NCI-H2171 treated with DMSO at 0.1 percent for 48 hours (cell line): ENCODE measurements around the gene MICALL1.

Experiments
- DNase-seq: peaks from one replicate; lab custom pipeline; 2025; lab: John Stamatoyannopoulos, UW

Gene MICALL1

DNA sequence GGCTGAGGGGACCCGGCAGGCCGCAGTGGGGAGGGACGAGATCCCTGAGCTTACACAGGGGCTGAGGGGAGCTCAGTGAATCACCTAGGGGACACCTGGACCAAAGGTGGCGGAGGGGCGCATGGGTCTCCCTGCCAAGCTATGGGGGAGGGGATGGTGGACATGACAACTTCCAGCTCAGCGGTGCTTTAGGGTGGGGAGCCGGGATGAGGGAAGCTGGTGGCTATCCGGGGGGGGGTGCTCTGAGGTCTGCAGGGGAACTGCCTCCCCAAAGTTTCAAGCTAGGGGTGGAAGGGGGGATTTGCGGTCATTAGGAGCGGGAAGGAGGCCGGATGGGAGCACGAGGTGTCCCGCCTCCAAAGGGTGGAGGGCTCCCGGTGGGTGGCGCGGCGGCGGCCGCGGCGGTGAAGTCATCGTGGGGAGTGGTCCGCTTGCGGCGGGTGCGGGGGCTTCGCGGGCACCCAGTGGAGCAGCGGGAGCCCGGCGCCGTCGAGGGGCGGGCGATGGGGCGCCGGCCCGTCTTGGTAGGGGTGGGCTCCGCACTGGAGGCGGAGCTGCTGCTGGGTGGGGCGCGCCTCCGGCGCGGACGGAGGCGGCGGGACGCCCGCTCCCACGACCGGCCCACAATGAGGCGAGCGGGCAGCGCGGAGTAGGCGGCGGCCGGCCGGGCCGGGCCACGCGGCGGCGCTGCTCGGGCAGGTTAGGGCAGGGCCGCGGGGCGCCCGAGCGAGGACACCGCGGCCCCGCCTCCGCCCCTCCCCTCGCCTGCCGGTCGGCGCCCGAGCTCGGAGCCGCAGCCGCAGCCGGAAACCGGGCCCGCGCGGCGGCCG, at the start of gene MICALL1:
TSS of gene MICALL1 (plus strand) at position 764 of the 830 bp plus-strand sequence. CDS start 126 bp downstream, outside the sequence.
- DNase-seq, result peak; percentile 57

DNA sequence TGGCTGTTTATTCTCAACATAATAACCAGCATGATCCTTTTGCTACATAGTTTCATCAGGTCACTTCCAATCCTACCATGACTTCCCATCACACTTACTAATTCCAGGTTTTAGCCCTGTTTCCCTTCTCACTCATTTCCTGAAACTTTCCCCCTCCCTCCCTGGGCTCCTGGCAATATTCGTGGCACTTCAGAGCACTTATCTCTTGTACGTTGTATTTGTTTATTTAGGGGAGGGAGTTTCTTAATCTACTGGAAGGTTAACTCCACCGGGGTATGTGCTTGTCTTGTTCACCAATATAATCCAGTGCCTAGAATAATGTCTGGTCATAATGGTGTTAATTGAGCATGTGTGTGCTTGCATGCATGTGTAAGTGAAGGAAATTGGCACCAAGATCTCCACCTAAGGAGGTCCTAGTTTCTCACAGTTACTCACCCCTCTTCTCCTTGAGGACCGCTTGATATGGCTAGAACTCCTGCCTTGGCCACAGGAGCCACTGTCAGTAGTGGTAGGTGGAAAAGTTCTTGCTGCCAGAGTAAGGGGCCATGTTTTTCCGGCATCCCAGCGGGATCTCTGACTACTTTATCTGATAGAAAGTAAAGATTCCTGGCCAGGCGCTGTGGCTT, 45.2 kb upstream of the MICALL1 start:
- DNase-seq, result no peak

- no peak for DNase-seq
Observed at GRCh38 chr22:37862570-37863325, 43.3 kb upstream of the MICALL1 start.

GRCh38 chr22:37865510-37865909, 40.6 kb upstream of the MICALL1 start:
- no peak for DNase-seq

GRCh38 chr22:37870273-37870672, 35.8 kb upstream of the MICALL1 start:
- DNase-seq, result peak; percentile 91

DNA sequence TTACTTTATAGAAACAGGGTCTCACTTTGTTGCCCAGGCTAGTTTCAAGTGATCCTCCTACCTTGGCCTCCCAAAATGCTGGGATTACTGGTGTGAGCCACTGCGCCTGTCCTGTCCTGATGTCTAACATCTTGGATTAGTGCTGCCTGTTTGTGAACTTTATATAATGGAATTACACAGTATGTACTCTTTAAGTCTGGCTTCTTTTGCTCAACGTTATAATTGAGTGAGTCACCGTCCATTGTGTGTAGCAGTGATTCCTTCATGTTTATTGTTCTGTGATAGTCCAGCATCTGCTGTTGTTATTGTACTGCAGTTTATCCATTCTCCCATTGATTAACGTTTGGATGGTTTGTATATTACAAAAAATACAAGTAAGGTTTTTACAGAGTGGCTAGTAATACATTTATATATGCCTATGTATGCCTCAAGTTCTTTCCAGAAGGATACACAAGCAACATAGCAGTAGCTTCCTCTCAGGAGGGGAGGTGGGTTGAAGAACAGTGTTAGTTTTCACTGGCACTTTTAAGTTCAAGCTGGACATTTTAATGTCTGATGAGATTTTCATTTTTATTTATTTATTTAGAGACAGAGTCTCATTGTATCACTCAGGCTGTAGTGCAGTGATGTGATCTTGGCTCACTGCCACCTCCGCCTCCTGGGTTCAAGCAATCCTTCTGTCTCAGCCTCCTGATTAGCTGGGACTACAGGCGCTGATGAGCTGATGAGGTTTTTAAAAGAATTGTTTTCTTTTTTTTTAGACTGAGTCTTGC, 25.2 kb upstream of the MICALL1 start:
- no peak for DNase-seq

GRCh38 chr22:37884420-37884819, 21.7 kb upstream of the MICALL1 start:
- DNase-seq, result no peak

GRCh38 chr22:37887584-37888378, 18.3 kb upstream of the MICALL1 start:
- no peak for DNase-seq

GRCh38 chr22:37891926-37892325, 14.2 kb upstream of the MICALL1 start:
- no peak for DNase-seq

DNA sequence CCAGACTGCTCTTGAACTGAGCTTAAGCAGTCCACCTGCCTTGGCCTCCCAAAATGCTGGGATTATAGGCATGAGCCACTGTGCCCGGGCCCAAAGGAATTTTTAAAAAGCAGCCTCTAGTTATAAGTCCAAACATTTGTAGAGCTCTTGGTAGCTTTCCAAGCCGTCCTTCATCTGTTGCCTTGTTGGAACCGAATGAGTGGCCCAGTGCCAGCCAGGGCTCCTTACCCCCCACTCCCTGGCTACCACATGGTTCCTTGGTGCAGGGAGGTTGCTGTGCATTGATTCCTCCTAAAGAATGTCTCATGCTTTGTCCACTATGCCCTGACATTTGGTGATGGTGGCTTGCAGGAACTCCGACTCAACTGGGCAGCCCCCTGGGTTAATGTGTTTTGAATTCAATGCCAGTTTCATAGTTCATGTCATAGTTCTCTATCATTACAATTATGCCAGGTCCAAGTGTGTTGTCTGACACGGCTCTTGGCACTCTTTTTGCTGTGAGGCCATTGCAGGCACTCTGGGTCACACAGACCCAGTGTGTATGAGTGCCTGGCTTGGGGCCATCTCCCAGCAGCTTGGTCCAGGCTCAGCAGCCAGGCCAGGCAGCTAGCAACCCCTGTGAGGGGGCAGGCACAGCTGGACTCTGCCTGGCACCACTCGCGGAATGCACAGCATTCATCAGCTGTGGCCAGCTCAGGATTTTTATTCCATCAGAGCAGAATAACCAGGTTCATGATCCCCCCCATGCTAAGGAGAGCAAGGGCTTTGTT, 13.3 kb upstream of the MICALL1 start:
- DNase-seq, result no peak

DNA sequence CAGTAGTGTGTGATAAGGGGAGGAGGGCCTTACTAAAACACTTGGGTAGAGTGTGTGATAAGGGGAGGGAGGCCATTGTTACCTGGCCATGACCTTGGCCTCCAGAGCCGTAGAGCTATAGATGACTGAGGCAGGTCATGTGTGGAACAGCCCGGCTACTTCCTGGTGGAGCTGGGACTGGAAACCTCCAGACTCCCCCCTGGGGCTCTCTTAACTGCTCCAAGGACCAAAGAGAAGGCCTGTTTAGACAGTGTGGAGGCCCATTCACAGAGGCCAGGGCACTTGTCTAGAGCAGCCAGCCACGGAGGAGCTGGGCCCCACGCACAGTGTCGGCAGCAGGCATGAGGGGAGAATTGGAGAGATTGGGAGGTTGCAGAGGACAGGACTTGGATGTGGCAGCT, 12.5 kb upstream of the MICALL1 start:
- no peak for DNase-seq

DNA sequence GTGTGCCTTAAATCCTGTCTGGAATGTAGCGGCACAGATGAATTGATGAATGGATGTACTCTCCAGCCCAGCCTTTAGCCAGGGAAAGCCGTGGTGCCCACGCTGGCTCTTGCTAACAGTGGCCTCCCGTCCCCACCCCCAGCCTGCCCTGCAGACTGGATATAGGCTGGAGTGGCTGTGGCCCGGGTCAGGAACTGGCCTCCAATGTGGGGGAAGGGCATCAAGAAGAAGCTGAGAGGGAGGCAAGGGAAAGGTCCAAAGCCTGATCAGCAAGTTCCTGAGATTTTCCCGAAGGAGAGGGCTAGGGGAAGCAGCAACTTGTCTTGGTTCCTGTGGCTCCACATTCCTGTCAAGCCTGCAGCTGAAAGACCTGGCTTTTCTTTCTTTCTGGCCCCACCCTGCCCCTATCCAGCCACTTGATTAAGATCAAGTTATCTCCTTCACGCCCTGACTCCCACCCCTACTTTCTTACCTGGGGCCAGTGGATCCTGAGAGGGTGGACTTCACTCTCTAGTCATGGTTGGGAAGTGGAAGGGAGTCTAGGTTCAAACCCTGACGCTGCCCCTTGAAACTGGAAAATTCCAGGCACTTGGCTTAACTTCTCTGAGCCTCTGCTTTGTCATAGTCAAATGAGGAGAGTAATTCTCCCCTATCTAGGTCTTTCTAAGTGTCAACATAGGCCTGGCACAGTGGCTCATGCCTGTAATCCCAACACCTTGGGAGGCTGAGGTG, 11.0 kb upstream of the MICALL1 start:
- DNase-seq, result no peak

DNA sequence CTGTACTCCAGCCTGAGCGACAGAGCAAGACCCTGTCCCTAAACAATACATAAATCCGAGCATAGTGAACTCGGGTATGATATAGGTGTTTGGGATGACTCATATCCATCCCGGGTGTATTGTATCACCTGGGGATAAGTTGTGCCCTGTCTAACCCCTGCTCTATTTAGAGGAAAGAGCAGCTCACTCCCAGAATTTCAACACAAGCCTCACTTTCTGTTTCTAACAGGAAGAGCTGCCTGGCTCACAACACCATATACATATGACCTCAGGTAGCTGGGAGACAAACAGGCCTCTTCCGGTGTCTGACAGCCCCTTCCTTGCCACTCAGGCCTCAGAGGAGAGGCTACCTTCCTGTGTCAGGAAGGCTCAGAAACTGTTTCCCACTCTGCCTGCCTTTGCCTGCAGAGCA, 9.9 kb upstream of the MICALL1 start:
- DNase-seq, result no peak

GRCh38 chr22:37896939-37897338, 9.2 kb upstream of the MICALL1 start:
- no peak for DNase-seq

DNA sequence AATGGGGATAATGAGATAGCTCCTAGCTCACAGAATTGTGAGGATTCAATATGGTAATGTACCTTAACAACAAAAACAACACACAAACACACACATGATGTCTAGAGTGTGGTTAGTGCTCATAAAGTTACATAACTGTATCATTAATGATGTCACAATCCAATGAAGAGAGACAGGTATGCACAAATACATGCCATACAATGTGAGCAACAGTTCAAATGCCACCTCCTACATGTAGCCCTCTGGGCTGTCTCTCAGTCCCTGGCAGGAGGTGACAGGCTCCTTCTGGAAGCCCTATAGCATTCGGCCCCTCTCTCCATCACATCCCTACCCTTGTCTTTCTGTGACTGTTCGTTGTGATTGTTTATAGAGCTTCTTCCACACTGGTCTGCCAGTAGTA, 8.3 kb upstream of the MICALL1 start:
- DNase-seq, result no peak

DNA sequence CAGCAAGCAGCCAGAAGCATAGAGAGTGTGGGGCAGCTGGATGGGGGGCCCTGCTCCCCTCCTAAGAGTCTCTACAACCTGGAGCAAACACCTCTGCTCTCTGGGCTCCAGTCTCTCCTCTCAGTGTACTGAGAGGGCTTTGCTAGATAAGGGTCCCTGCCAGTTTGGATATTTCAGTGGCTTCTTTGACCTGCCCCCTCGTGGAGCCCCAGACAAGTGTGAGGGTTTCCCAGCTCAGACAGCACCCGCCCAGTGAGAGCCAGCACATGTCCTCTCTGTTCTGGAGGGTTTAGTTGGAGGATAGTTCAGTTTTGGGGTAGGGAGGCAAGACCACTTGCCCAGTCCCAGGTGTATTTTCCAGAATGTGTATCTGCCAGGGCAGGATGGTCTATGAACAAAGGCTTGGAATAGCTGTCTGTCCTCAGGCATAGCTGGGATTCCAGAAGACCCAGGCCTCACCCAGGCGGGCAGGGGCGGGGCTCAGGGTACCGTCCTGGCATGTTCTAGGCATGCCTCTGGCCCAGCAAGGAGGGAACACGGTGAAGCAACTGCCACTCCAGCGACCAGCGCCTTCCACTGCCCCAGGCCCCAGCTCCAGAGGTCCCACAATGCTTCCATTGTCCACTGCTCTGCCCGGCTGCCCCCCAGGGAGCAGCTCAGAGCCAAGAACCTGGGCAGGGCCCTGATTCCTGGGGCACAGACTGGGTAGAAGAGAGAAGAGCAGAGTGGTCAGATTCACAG, 7.5 kb upstream of the MICALL1 start:
- no peak for DNase-seq

DNA sequence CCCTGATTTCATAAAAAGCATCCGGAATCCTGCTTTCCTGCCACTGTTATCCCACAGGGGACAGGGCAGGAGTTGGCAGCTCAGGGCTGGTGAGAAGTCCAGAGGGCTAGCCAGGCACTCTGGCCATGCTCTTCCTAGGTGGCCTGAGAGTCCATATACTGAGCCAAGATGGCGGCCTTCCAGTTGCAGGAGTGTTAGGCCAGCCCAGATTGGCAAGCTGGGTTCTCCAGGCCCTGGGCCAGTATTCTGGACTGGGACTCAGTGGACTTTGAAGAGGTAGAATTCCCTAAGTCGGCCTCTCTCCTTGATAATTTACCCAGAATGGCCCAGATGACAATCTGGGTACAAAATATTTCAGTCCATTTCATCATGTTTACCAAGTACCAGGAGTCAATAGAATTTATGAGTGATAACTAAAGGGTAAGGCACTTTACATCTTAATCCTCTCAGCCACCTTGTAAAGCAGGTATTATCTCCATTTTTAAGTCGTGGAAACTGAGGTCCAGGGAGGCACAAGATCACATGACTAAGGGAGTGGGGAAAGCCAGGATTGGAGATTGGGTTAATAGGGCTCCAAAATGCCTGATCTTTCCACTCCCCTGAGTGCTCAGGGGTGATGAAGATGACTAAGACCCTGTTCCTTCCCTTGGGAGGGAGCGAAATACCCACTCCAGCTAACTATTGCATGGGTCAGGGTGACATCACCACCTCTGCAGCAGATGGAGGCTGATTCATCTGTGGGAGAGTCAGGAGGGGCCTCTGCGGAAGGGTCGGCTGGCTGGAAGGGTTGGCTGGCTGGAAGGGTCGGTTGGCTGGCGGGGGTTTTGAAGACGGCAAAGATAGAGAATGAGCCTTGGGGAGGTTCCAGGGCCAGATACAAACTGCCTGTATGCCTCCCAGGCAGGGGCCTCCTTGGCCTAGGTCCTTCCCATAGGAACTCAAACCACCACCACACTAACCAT, 1.2 kb upstream of the MICALL1 start:
- peak; percentile 64 for DNase-seq
